Epidermal melanocyte (primary cell): ENCODE measurements around the gene NKX6-2.

Experiments
- DNase-seq: peaks from one replicate; pipeline ENCODE4 v3.0.0; 2011; ENCODE audit warnings: low spot score; ENCODE audit not compliant: insufficient read length

Gene NKX6-2

GRCh38 chr10:132738454-132739224, 47.3 kb downstream of the NKX6-2 start:
- DNase-seq: no peak

GRCh38 chr10:132737390-132738048, 48.4 kb downstream of the NKX6-2 start:
- DNase-seq: no peak

DNA sequence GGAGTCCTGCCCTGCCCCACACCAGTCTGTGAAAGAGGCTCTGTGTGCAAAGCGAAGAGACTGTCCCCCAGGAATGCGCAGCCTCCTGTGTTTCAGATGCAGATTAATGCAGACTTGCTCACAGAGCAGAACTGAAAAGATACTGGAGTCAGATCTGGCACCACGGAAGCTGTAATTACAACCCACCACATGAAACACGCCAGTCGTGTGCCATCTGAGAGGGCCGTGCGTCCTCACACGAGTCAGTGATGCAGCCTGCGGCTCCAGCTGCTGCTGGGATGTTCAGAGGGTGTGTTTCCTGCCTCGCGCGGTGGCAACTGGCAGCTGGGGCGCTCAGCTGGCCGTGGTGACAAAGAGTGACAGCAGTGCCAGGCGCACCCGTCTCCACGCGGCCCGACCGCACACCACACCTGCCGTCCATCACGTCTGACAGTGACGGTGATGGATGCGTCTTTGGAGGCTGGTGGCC, 50.0 kb downstream of the NKX6-2 start:
- no peak for DNase-seq

DNA sequence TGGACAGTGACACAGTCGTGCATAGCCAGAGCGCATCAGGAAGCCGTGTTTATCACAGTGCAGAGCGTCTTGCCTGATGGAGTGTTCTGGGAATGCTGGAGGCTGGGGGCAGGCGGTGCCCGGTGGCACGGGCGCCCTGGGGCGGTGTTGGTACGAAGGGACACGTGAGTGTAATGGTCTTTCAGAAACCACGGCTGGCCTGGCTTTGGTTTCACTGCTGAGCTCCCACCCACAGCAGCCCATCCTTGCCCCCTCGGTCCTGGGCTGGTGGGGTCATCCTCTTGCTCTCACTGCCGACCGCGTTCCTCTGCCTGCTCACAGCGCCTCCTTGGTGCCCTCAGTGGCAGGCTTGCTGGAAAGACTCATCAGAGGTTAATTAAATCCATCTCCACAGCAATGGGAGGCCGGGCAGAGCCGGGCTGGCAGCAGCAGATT, 50.6 kb downstream of the NKX6-2 start:
- DNase-seq: no peak

GRCh38 chr10:132733926-132734325, 52.0 kb downstream of the NKX6-2 start:
- no peak for DNase-seq
